ENCODE measurements around the gene P2RX5.

The P2RX5 gene

DNA sequence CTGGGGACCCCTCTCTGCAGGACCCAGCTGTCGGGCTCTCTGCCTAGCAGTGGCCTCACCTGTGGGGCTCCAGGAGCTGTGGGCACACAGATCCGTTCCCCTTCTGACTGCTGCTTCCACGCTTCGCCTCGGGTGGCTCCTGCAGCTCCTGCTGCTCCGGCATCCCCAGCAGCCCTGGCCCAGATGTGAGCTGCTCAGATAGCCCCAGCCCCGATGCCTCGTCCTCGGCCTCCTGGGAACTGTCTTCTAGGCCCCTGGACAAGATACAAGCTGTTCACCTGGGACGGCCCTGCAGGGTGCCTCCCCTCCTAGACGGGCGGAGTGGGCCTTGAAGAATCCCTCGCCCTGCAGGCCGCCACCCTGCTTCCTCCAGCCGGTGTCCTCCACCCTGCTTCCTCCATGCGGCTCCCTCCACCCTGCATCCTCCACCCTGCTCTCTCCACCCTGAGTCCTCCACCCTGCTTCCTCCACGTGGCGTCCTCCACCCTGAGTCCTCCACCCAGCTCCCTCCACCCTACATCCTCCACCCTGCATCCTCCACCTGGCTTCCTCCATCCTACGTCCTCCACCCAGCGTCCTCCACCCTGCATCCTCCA is 16.3 kb downstream of the P2RX5 start:
- no peak for DNase-seq

DNA sequence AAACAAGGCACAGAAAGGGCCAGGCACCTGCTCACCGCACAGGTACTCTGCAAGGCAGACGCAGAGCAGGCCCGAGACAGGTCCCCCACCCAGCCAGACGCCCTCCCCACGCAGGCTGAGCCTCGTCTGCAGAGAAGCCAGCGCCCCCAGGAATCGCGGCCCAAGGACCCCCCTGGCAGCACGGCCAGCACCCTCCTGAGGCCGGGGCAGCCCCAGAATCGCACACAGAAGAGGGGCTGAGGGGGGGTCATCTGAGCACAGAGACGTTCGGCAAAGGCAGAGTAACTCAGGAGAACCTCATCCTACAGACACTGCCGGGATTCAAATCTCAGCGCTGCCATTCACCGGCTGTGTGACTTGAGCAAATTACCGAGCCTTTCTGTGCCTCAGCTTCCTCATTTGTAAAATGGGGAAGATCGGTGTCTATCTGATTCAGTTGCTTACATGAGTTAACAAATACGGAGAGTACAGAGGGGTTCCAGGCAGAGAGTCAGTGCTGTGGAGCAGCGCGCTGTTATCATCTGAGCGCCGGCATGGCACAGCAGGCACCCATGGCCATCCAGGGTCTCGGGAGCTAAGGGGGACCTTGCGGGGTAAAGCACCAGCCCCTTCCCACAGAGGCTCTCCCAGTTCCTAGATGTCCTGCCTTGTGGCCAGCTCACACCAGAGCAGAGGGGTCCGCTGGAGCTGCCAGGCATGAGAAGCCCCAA is 17.0 kb downstream of the P2RX5 start:
- no peak for DNase-seq

DNA sequence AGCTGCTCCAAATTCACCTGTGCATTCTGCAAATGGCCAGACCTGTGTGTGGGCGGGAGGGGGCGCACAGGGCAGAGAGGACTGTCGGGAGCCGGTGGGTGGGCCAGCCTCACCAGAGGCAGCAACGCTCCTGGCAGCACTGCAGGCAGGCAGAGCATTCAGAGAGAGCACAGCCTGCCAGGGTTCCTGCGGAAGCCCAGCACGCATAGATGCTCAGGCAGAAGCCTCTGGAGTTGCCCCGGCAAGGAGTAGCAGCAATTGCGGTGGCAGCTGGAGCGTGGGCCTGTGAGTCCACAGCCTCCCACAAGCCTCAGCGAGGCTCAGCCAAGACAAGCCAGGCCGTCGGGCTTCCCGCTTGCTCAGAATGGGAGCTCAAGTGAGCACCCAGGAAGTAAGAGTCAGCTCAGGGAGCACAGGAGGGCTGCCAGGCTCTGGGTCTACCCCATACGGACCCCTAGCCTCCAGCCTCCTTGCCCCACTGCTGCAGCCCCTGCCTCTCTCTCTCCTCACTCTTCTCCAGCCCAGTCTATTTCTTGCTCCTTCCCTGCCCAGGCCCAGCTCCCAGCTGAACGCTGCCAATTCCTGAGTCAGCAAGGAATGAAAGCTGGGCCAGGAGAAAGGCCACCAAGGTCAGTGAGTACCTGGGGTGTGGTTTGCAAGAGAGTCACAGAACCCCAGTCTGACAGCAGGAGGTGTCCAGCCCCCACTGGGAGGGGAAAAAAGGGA is 17.7 kb downstream of the P2RX5 start:
- DNase-seq, result no peak

DNA sequence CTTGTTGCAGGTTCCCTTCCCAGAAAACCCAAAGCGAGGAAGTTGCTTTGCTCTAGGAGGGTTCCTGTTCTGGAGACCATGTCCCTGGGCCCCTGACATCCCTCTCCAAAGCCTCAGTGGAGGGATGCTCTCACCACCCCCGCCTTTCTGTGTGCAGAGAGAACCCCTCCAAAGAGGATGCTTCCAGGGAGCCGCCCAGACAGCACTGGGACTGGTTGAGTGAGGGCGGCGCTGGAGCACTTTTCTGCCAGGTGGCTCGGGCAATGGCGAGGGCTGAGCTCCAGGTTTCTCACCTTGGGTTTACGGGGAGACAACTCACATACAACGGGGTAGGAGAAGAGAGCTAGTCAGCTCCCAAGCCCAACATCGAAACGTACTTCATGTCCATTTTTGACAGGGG is 20.1 kb downstream of the P2RX5 start:
- no peak for DNase-seq

DNA sequence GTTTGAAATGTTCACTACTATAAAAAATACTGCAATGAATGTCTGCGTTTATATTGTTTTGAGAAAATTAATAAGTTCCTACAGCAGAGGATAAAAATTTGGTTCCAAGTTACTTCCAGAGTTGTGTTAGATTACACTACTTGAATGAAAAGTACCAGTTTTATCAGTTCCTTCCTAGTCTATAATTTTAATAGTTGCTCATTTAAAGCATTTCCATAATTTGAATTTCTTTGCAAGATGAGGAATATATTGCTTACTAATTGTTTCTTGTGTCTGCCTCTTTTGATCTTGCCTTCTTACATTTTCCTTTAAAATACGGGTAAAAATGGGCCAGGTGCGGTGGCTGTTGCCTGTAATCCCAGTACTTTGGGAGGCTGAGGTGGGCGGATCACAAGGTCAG is 23.4 kb downstream of the P2RX5 start:
- no peak for DNase-seq

DNA sequence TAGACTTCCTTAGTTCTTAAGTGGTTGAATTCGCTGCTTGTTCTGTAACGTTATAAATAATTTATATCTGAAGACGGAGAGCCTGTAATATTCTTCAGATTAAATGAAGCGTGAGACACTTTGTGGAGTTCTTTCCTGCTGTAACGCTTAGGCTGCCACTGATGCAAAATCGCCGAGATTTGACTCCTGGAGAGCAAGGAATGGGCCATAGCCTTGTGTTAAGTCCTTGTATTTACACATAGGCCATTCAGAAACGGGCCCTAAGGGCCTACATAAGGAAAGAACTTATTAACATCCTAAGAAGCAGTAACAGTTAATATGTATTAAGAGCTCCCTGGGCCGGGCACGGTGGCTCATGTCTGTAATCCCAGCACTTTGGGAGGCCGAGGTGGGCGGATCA is 26.4 kb downstream of the P2RX5 start:
- DNase-seq, result no peak

DNA sequence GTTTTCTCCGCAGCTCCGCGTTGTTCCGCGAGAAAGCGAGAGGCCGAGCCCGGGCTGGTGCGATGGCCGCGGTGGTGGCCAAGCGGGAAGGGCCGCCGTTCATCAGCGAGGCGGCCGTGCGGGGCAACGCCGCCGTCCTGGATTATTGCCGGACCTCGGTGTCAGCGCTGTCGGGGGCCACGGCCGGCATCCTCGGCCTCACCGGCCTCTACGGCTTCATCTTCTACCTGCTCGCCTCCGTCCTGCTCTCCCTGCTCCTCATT is 26.9 kb downstream of the P2RX5 start:
- no peak for DNase-seq

DNA sequence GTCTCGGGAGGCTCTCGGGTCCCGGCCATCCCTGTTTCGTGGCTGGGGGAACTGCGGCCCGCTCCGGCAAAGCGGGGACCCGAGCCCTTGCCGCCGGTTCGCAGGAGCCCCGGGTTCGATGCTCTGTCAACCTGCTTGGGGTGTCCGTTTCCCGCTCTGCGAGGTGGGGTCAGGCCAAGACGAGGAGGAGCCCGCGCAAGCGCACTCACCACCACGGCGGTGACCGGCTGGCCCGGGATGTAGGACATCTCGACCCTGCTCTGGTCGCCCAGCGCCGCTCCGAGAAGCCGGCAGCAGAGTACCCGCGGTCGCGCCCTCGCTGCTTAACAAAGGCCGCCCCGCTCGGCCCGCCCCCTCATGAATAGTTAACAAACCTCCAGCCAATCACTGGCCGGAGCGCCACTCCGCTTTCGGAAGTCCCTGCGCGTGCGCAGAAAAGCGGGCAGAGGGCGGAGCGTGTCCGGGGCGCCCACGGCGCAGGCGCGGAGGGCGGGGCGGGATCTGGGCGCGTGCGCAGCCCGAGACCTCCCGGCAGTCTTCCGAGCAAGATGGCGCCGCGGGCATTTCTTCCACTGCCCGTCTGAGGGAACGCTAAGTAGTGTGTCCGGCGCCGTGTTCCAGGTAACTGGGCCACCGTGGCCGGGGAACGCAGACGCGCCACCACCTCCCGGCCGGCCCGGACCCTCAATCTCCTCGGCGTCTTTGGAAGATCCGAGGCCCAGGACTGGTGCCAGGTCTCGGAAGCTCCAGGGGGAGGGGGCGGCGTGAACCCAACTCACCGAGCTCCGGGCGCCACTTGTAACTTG is 27.5 kb downstream of the P2RX5 start, which contains the start of the genes EMC6 and TAX1BP3:
TSS of gene EMC6 (plus strand) at position 534 of the 806 bp plus-strand sequence. CDS start 335 bp downstream, outside the sequence.
TSS of gene TAX1BP3 (minus strand) at position 300 of the 806 bp plus-strand sequence. CDS start at position 248, 52 bp downstream.
- peak; percentile 92 for DNase-seq

DNA sequence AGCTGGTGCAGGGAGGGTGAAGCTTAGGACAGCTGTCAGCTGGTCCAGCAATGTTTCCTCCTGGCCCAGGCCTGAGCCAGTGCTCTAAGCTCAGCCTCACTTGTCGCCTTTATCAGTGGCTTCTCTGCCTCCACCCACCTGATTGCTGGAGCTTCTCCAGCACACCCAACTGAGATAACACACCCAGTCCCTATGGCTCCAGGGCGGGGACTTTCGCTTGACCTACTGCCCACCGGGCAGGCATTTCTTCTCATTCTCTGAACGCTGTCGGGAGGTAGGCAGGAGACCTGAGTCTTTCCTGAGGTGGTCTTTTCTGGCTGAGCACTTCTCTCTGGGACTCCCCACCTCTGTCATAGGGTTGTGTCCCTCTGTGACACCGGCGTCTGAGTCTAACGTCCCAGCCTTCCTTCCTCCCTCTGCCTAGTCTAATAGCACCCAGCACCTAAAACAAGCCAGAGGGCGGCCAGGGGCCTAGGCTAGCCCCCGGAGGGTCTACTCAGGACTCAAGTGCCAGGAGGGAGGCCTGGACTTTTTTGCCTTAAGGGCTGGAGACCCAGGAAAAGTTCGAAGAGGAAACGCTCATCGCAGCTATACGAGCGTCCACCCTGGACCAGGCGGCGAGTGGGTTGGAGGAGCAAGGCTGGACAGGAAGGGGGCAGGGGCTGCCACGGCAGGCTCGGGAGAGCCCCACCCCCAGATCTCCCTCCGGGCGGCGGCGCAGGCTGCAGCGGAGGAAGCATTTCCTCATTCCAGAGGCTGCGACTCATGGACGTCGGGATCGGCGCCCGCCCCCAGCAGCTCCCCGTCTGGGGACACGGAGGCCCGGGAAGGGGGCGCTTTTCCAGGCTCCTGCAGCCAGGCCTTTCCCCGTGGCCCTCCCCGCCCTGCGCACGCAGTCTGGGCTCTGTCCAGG is 28.3 kb downstream of the P2RX5 start:
- peak; percentile 40 for DNase-seq

DNA sequence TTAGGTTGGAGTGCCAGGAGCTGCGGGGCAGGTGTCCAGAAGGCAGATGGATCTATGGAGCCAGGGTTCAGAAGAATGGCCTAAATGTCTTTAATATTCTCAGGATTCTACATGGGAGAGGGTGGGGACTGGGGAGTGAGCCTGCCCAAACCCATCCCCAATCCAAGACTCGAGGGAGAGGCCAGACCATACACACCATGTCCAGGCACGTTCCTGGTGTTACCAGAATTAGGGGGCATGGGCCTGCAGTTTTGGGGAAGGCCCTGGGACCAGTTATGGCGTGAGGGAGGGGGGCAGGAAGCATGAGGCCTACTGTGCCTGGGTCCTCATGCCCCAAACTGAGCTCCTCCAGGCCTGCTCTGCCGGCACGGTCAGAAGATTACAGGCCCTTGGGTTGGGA is 29.4 kb downstream of the P2RX5 start:
- DNase-seq, result no peak

DNA sequence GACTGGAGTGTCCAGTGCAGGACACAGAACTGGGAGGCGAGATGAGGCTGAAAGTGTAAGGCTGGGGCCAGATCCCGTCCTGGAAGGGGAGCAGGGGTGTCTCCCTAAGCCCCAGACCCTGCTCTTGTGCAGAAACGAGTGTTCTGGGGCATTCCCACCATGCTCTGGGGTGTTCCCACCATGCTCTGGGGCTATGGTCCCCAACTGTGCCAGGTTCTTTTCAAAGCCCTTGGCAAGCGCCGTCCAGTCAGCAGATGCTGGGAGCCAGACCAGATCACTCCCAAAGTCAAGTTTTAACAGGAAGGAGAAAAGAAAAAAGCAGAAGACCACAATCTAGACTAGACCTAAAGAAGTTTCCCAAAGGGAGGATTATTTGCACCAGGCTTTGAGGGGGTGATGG is 30.1 kb downstream of the P2RX5 start:
- DNase-seq, result no peak

DNA sequence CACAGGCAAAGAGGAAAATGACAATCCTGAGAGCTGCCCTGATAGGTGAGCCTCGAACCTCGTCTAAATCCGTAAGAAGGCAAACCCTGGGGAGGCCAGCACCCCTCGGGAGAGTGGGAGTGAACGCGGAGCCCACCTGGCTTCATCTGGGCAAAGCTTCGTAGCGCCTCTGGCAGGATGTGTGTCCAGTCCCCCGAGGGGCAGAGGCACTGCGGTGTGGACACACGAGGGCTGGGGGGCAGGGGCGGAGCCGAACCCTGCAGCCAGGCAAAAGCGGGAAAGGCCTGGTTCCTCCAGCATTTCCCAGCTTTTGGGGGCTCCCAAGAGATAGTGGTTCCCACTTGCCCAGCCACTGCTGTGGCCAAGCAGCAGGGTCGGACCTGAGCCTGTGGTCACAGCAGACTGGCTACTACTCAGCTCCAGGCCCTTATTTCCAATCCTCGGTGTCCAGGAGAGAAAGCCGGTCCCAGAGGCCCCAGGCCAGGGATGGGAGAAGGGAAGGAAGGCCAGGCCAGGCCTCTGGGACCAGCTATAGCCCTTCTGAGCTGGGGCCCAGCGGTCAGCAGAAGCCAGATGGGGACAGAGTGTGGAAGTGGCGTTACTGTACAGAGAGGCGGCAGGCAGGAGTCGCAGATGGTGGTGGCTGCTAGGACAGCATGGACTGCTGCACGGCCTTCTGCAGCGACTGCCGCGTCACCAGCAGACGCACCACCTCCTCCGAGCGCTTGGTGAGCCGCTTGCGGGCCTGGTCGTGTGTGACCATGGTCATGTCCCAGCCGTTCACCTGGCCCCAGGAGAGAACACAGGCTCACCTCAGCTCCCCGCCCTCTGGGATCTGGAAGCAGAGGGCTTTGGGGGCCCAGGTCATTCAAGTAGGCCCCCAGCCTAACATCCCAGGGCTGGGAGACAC is 32.6 kb downstream of the P2RX5 start:
- no peak for DNase-seq

DNA sequence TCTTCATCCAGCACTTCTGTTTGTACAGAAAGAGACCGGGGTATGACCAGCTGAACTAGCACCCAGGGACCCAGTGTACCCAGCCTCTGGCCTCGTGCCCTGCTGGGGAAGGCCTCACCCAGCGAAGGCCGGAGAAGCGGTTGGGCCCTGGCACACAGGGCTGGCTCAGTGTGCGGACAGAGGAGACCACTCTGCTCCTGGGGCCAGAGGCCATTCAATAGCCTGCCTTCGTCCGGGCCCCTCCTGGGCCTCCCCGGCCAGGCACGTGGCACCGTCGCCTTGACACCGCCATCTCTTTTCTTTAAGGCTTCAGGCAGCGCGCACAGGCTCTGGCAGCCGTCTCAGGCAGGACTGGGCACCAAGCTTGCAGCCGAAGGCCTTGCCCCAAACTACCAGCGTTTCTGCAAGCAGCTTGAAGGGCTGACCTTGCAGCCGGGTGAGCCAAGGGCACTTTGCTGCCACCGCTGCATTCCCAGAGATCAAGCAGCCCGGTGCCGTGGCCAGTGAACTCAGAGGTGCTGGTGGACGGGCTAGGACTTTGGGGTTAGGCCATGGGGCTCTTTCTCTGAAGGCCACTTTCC is 35.6 kb downstream of the P2RX5 start:
- no peak for DNase-seq

DNA sequence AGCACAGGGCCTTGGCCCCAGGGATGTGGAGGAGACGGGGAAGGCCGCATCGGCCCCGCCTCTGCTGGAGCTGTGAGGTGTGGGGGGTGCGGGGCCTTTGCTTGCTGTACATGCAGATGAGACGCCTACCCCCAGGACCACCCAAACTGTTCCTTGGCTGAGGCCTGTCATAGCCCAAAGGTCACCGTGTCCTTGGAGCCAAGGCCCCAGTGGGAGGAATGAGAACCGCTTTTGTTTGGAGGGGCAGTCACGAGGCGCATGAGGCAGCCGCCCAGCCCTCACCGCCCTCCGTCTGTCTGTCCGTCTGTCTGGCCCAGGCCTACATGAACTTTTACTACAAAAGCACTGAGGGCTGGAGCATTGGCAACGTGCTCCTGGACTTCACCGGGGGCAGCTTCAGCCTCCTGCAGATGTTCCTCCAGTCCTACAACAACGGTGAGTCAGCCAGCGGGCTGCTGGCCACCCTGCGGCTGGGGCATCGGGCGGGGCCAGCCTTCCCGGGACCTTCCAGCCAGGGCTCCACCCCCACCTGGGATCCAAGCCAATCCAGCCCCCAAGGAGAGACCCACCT is 36.3 kb downstream of the P2RX5 start:
- no peak for DNase-seq

DNA sequence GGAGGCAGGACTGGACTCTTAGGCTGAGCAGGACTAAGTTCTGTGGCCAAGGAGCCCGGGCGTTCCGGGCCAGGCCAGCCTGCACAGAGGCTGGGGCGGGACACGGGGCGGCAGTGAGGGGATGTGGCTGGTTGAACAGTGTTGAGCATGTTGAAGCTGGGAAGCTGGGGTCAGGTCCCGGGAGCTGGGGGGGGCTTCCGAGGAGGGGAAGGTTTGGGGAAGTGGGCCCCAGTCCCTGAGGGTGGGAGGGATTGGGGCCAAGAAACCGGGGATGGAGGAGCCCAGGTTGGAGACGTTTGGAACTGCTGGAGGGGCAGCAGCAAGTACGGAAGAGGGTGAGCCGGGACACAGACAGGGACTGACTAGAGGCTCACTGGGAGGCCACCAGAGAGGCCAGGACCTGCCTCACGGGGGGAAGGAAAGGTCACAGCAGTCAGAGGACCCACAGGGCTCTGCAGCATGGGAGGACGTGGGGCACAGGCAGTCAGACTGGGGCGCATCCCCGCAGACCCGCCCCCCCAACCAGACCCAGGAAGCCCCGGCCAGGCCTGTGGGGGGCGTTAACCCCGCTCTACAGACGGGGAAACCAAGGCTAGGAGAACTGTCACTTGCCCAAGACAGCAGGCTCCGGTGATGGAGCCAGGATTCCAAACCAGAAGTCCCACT is 37.0 kb downstream of the P2RX5 start:
- DNase-seq, result no peak

DNA sequence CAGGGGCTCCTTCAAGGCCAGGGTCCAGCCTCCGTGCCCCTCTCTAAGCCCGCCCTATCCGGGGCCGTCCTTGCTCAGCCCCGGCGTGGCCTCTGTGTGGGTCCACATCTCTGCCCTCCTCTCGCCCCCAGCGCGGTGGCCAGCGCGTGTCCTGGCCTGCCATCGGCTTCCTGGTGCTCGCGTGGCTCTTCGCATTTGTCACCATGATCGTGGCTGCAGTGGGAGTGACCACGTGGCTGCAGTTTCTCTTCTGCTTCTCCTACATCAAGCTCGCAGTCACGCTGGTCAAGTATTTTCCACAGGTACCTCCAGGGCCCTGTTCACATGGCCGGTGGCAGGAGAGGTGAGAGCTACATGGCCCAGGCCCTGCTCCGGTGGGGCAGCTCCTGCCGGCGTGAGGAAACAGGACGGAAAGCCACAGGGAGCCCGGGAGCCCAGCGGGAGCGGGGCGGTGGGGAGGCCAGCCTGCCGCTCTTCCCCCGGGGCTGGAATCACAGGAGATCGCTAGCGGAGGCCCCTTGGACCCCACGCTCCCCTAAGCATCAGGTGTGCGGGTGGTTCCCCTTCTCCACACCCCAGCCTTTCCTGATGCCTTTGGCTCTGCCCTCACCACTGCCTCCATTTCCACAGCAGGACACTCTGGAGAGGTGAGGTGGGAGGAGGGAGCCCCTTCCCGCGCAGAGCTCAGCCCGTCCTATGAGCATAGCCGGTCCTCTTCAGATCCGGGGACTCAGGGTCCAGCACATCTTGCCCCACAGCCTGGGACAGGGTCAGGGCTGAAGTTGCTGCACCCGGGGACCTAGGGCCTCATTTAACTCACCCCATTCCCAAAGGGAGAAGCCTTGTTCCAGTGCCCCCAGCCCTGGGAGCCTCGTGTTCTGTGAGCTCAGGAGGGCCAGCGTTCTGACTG is 37.8 kb downstream of the P2RX5 start:
- DNase-seq, result no peak

DNA sequence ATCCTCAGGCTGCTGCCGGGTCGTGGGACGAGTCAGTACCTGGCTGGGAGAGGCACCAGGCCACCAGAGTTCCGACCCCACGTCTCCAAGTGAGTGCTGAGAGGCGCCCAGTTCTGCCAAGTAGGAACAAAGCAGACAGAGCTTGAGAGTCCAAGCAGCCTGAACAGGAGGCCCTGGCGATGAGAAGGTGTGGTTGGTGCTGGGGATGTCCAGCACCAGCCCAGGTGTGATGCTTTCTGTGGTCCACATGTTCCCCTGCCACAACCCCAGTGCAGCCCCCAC is 38.4 kb downstream of the P2RX5 start:
- DNase-seq, result no peak

DNA sequence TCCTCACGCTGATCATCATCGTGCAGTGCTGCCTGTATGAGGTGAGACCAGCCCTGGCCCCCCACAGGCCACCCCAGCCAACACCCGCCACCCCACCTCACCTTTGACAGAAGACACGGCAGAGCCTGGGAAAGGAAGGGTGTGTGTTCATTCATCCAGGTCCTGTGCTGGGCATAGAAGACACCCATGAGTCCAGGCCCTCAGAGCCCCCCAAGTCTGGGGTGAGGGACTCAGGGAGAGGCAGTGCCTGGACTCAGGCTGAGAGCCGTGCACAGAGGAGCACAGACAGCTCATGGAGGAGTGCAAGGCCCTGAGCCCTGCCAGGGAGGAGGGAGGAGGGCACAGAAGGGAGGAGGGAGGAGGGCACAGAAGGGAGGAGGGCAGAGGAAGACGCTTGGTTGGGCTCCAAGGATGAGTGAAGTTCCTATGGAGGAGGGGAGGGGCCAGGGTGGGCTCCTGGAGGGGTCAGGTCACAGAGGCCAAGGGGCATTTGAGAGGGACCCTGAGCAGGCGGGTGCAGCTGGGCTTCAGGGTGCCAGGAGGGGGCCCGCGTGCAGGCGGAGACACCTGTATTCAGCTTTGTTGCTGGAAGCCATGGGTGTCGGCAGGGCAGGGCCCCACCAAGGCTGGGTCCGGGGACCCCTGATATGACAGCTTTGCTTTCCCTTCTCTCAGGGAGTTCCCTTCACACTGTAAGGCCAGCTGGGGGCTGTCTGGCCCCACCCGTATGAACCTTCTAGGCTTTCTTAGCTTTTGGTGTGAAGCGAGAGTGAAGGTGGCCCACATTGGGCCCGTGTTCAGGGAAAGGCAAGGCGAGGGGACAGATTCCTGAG is 39.0 kb downstream of the P2RX5 start:
- no peak for DNase-seq
